ENCODE results near the gene DES.

DNA sequence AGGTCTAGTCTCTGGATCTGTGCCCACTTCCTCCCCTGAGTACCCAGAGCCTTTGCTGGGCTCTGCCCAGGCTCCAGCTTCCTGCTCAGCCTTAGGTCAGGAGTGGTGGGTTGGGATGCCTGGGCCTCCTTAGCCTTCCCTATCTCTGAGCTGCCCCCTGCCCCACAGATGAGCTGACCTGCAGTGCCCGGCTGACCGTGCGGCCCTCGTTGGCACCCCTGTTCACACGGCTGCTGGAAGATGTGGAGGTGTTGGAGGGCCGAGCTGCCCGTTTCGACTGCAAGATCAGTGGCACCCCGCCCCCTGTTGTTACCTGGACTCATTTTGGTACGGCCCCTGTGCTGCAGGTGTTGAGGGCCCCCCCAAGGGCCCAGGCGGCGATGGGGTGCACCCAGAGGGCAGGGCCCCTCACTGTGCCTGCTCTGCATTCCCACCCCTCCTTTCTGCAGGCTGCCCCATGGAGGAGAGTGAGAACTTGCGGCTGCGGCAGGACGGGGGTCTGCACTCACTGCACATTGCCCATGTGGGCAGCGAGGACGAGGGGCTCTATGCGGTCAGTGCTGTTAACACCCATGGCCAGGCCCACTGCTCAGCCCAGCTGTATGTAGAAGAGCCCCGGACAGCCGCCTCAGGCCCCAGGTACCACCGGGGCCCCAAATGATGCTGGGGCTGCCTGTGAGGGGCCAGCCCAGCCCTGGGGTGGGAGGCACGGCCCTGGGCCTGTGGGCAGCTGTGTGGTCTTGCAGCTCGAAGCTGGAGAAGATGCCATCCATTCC is 50.4 kb downstream of the DES start:
- TF ChIP-seq EZH2phosphoT487 (IDR thresholded peaks at IDR 0.05; ENCODE audit: borderline replicate concordance) (no peak), SRF (IDR thresholded peaks at IDR 0.05; ENCODE audit: low read depth) (no peak), ZFX (IDR thresholded peaks at IDR 0.05) (no peak)
- TF ChIP-seq, protein P1, sequence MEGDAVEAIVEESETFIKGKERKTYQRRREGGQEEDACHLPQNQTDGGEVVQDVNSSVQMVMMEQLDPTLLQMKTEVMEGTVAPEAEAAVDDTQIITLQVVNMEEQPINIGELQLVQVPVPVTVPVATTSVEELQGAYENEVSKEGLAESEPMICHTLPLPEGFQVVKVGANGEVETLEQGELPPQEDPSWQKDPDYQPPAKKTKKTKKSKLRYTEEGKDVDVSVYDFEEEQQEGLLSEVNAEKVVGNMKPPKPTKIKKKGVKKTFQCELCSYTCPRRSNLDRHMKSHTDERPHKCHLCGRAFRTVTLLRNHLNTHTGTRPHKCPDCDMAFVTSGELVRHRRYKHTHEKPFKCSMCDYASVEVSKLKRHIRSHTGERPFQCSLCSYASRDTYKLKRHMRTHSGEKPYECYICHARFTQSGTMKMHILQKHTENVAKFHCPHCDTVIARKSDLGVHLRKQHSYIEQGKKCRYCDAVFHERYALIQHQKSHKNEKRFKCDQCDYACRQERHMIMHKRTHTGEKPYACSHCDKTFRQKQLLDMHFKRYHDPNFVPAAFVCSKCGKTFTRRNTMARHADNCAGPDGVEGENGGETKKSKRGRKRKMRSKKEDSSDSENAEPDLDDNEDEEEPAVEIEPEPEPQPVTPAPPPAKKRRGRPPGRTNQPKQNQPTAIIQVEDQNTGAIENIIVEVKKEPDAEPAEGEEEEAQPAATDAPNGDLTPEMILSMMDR (IDR thresholded peaks at IDR 0.05 in 2 of 3, conservative IDR thresholded peaks at IDR 0.05 in 1 of 3; ENCODE audit: borderline replicate concordance in 1 of 3, insufficient read depth in 1 of 3, low read depth in 2 of 3, low read length in 2 of 3): no peak

All from HCT116 (cell line).